Measurements from ENCODE around the gene EDIL3.

Gene EDIL3

DNA sequence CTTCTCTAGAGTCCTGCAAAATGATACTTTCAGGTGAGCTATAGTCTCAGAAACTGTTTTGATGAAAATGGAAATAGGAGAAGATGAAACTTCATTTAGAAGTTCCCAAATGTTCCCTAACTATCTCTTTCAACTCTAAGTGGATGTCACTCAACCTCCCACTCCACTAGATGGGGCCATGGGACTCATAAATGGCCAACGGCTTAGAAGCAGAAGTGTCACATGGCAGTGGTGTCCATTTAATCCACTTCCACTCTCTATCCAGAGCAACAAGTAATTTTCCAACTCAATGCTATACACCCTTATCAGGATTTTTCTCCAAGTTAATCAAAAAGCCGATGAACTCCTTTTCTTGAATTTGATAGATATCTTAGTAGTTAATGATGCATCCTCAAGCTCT lies 295.7 kb downstream of the EDIL3 start:
- H2AK5ac ChIP-seq (ENCODE audit: low read length) = no peak overlapping the region
- no peak overlapping the region for H2BK120ac ChIP-seq (ENCODE audit: low read depth, low read length)
- H3K27me3 ChIP-seq (ENCODE audit: insufficient read depth, low read length, poor library complexity) = no peaks in the 10 kb centered on the region
- no peak overlapping the region for H3K23ac ChIP-seq (ENCODE audit: low read length)
- H3K4ac ChIP-seq (ENCODE audit: low read depth, low read length) = no peak overlapping the region
- H3K9ac ChIP-seq (ENCODE audit: low read length) = no peak overlapping the region
- no peaks in the 10 kb centered on the region for H3K79me2 ChIP-seq (ENCODE audit: control insufficient read depth, insufficient read depth, low read length)
- no peak overlapping the region for H3K56ac ChIP-seq (ENCODE audit: low read length)
- H2BK15ac ChIP-seq (replicated peaks; ENCODE audit: low read depth) = no peak overlapping the region
- no peak overlapping the region for H2BK5ac ChIP-seq (ENCODE audit: low read length)
- H3K4me2 ChIP-seq (ENCODE audit: low read length) = no peak overlapping the region
- H3K27ac ChIP-seq (ENCODE audit: low read depth, low read length) = no peak overlapping the region
- H4K5ac ChIP-seq (ENCODE audit: low read length) = no peak overlapping the region
- no CpG with 5 or more reads among the region's 2 CpGs for WGBS (ENCODE audit: extremely low coverage, insufficient coverage, low lambda C conversion rate)
- no peak overlapping the region for H3K18ac ChIP-seq (ENCODE audit: low read length)
- peak; percentile 37 for DNase-seq
- H3K36me3 ChIP-seq (ENCODE audit: control insufficient read depth, insufficient read depth, low read length) = no peaks in the 10 kb centered on the region
- no peaks in the 10 kb centered on the region for H3K79me1 ChIP-seq (ENCODE audit: low read length)
- H4K8ac ChIP-seq (ENCODE audit: low read depth, low read length) = no peak overlapping the region
- no peaks in the 10 kb centered on the region for H3K4me1 ChIP-seq (ENCODE audit: control insufficient read depth, low read depth, low read length)
- no peak overlapping the region for H3K4me3 ChIP-seq (ENCODE audit: low read length)

GRCh38 chr5:84086511-84086910 lies 298.2 kb downstream of the EDIL3 start:
- H4K8ac ChIP-seq (ENCODE audit: low read depth, low read length) = no peak overlapping the region
- H3K23ac ChIP-seq (ENCODE audit: low read length) = no peak overlapping the region
- H4K5ac ChIP-seq (ENCODE audit: low read length) = no peak overlapping the region
- H3K79me1 ChIP-seq (ENCODE audit: low read length) = no peaks in the 10 kb centered on the region
- H3K4me1 ChIP-seq (ENCODE audit: control insufficient read depth, low read depth, low read length) = no peaks in the 10 kb centered on the region
- H2AK5ac ChIP-seq (ENCODE audit: low read length) = no peak overlapping the region
- H3K4me2 ChIP-seq (ENCODE audit: low read length) = no peak overlapping the region
- no peaks in the 10 kb centered on the region for H3K36me3 ChIP-seq (ENCODE audit: control insufficient read depth, insufficient read depth, low read length)
- H2BK120ac ChIP-seq (ENCODE audit: low read depth, low read length) = no peak overlapping the region
- H3K56ac ChIP-seq (ENCODE audit: low read length) = no peak overlapping the region
- no peaks in the 10 kb centered on the region for H3K79me2 ChIP-seq (ENCODE audit: control insufficient read depth, insufficient read depth, low read length)
- H2BK5ac ChIP-seq (ENCODE audit: low read length) = no peak overlapping the region
- no peak overlapping the region for H2BK15ac ChIP-seq (replicated peaks; ENCODE audit: low read depth)
- no peak overlapping the region for H3K27ac ChIP-seq (ENCODE audit: low read depth, low read length)
- H3K4me3 ChIP-seq (ENCODE audit: low read length) = no peak overlapping the region
- H3K27me3 ChIP-seq (ENCODE audit: insufficient read depth, low read length, poor library complexity) = no peaks in the 10 kb centered on the region
- H3K9ac ChIP-seq (ENCODE audit: low read length) = no peak overlapping the region
- H3K4ac ChIP-seq (ENCODE audit: low read depth, low read length) = no peak overlapping the region
- no CpG with 5 or more reads among the region's 6 CpGs for WGBS (ENCODE audit: extremely low coverage, insufficient coverage, low lambda C conversion rate)
- H3K18ac ChIP-seq (ENCODE audit: low read length) = no peak overlapping the region
- DNase-seq = no peak

GRCh38 chr5:84085387-84086041 lies 299.2 kb downstream of the EDIL3 start:
- Histone ChIP-seq H2BK15ac (replicated peaks; ENCODE audit: low read depth) (no peak overlapping the region), H3K4me3 (ENCODE audit: low read length) (no peak overlapping the region)
- no CpG with 5 or more reads among the region's 8 CpGs for WGBS (ENCODE audit: extremely low coverage, insufficient coverage, low lambda C conversion rate)

DNA sequence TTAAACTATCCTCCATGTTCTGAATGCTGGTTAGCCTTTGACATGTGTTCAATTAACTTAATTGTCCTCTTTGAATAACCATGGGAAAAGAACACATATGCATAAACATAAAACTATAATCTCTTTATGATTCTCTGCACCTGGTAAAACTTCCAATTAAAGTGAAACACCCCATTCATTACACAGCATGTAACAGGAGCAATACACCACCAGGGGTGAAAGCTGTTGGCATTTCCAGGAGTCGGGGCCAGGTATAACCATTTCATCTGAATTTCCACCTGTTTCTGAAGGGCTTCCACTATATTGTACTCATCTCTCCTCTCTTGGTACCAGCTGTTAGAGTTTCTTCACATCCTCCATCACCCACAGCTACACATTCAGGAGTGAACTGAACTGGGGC lies 303.8 kb downstream of the EDIL3 start:
- Histone ChIP-seq H3K4me2 (ENCODE audit: low read length) (no peak overlapping the region), H2BK120ac (ENCODE audit: low read depth, low read length) (no peak overlapping the region), H3K4me3 (ENCODE audit: low read length) (no peak overlapping the region), H4K5ac (ENCODE audit: low read length) (no peak overlapping the region), H3K79me1 (ENCODE audit: low read length) (no peaks in the 10 kb centered on the region), H3K9ac (ENCODE audit: low read length) (no peak overlapping the region), H4K8ac (ENCODE audit: low read depth, low read length) (no peak overlapping the region), H3K36me3 (ENCODE audit: control insufficient read depth, insufficient read depth, low read length) (no peaks in the 10 kb centered on the region), H2AK5ac (ENCODE audit: low read length) (no peak overlapping the region), H2BK5ac (ENCODE audit: low read length) (no peak overlapping the region), H3K27ac (ENCODE audit: low read depth, low read length) (no peak overlapping the region), H3K23ac (ENCODE audit: low read length) (no peak overlapping the region), H3K27me3 (ENCODE audit: insufficient read depth, low read length, poor library complexity) (no peaks in the 10 kb centered on the region), H3K79me2 (ENCODE audit: control insufficient read depth, insufficient read depth, low read length) (no peaks in the 10 kb centered on the region), H3K4ac (ENCODE audit: low read depth, low read length) (no peak overlapping the region), H3K18ac (ENCODE audit: low read length) (no peak overlapping the region), H3K56ac (ENCODE audit: low read length) (no peak overlapping the region), H3K4me1 (ENCODE audit: control insufficient read depth, low read depth, low read length) (no peaks in the 10 kb centered on the region), H2BK15ac (replicated peaks; ENCODE audit: low read depth) (no peak overlapping the region)
- WGBS (ENCODE audit: extremely low coverage, insufficient coverage, low lambda C conversion rate) = no CpG with 5 or more reads among the region's 1 CpG
- no peak for DNase-seq

More at GRCh38 chr5:84085387-84086041, 299.2 kb downstream of the EDIL3 start:
- H3K79me1 ChIP-seq (ENCODE audit: low read length) = no peaks in the 10 kb centered on the region
- DNase-seq = peak; percentile 51
- no peak overlapping the region for H2BK5ac ChIP-seq (ENCODE audit: low read length)
- H3K27ac ChIP-seq (ENCODE audit: low read depth, low read length) = no peak overlapping the region
- no peaks in the 10 kb centered on the region for H3K4me1 ChIP-seq (ENCODE audit: control insufficient read depth, low read depth, low read length)
- no peak overlapping the region for H4K8ac ChIP-seq (ENCODE audit: low read depth, low read length)
- H4K5ac ChIP-seq (ENCODE audit: low read length) = no peak overlapping the region
- H3K56ac ChIP-seq (ENCODE audit: low read length) = no peak overlapping the region
- H3K4me2 ChIP-seq (ENCODE audit: low read length) = no peak overlapping the region
- H2BK120ac ChIP-seq (ENCODE audit: low read depth, low read length) = no peak overlapping the region
- H2AK5ac ChIP-seq (ENCODE audit: low read length) = no peak overlapping the region
- H3K18ac ChIP-seq (ENCODE audit: low read length) = no peak overlapping the region
- no peaks in the 10 kb centered on the region for H3K36me3 ChIP-seq (ENCODE audit: control insufficient read depth, insufficient read depth, low read length)
- H3K4ac ChIP-seq (ENCODE audit: low read depth, low read length) = no peak overlapping the region
- H3K79me2 ChIP-seq (ENCODE audit: control insufficient read depth, insufficient read depth, low read length) = no peaks in the 10 kb centered on the region
- no peaks in the 10 kb centered on the region for H3K27me3 ChIP-seq (ENCODE audit: insufficient read depth, low read length, poor library complexity)
- H3K23ac ChIP-seq (ENCODE audit: low read length) = no peak overlapping the region
- H3K9ac ChIP-seq (ENCODE audit: low read length) = no peak overlapping the region

GRCh38 chr5:84072339-84072738 lies 312.3 kb downstream of the EDIL3 start:
- no peak overlapping the region for H4K5ac ChIP-seq (ENCODE audit: low read length)
- H3K18ac ChIP-seq (ENCODE audit: low read length) = no peak overlapping the region
- no peak overlapping the region for H3K4me2 ChIP-seq (ENCODE audit: low read length)
- H3K4ac ChIP-seq (ENCODE audit: low read depth, low read length) = no peak overlapping the region
- no peak overlapping the region for H3K27ac ChIP-seq (ENCODE audit: low read depth, low read length)
- H3K9ac ChIP-seq (ENCODE audit: low read length) = no peak overlapping the region
- no peaks in the 10 kb centered on the region for H3K79me2 ChIP-seq (ENCODE audit: control insufficient read depth, insufficient read depth, low read length)
- H3K4me1 ChIP-seq (ENCODE audit: control insufficient read depth, low read depth, low read length) = no peaks in the 10 kb centered on the region
- H3K4me3 ChIP-seq (ENCODE audit: low read length) = no peak overlapping the region
- no peaks in the 10 kb centered on the region for H3K27me3 ChIP-seq (ENCODE audit: insufficient read depth, low read length, poor library complexity)
- DNase-seq = no peak
- no peak overlapping the region for H2BK5ac ChIP-seq (ENCODE audit: low read length)
- H2AK5ac ChIP-seq (ENCODE audit: low read length) = no peak overlapping the region
- no peak overlapping the region for H3K56ac ChIP-seq (ENCODE audit: low read length)
- no peaks in the 10 kb centered on the region for H3K79me1 ChIP-seq (ENCODE audit: low read length)
- no peak overlapping the region for H2BK120ac ChIP-seq (ENCODE audit: low read depth, low read length)
- H3K36me3 ChIP-seq (ENCODE audit: control insufficient read depth, insufficient read depth, low read length) = no peaks in the 10 kb centered on the region
- H4K8ac ChIP-seq (ENCODE audit: low read depth, low read length) = no peak overlapping the region
- H2BK15ac ChIP-seq (replicated peaks; ENCODE audit: low read depth) = no peak overlapping the region
- no peak overlapping the region for H3K23ac ChIP-seq (ENCODE audit: low read length)

DNA sequence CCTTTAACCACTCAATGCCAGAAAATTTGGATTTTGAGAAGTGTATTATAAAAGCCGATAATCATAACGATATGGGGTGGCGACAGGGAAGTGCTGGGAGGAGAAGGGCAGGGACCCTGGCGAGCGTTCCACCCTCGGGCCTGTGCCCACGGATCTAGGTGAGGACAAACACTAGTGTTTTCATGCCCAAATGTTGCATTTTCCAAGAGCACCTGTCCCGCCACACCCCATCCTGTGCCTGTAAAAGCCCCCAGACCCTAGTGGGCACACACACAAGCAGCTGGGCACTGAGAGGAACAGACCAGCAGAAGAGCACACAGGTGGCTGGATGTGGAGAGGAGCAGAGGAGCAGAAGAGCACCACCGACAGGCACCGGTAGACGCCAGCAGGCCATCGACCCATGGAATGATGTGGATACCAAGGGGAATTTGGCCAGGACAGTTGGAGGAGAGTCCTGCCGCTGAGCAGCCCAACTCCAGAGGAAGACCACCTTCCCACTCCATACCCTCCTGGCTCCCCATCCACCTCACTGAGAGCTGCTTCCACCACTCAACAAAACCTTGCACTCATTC lies 315.0 kb downstream of the EDIL3 start:
- Histone ChIP-seq H2BK120ac (ENCODE audit: low read depth, low read length) (no peak overlapping the region), H4K8ac (ENCODE audit: low read depth, low read length) (no peak overlapping the region), H3K9ac (ENCODE audit: low read length) (no peak overlapping the region), H3K27ac (ENCODE audit: low read depth, low read length) (no peak overlapping the region), H2BK5ac (ENCODE audit: low read length) (no peak overlapping the region), H4K5ac (ENCODE audit: low read length) (no peak overlapping the region), H2AK5ac (ENCODE audit: low read length) (no peak overlapping the region), H3K79me1 (ENCODE audit: low read length) (no peaks in the 10 kb centered on the region), H3K56ac (ENCODE audit: low read length) (no peak overlapping the region), H2BK15ac (replicated peaks; ENCODE audit: low read depth) (no peak overlapping the region), H3K4me3 (ENCODE audit: low read length) (no peak overlapping the region), H3K18ac (ENCODE audit: low read length) (no peak overlapping the region), H3K4me2 (ENCODE audit: low read length) (no peak overlapping the region), H3K4me1 (ENCODE audit: control insufficient read depth, low read depth, low read length) (no peaks in the 10 kb centered on the region), H3K4ac (ENCODE audit: low read depth, low read length) (no peak overlapping the region), H3K36me3 (ENCODE audit: control insufficient read depth, insufficient read depth, low read length) (no peaks in the 10 kb centered on the region), H3K27me3 (ENCODE audit: insufficient read depth, low read length, poor library complexity) (no peaks in the 10 kb centered on the region), H3K23ac (ENCODE audit: low read length) (no peak overlapping the region), H3K79me2 (ENCODE audit: control insufficient read depth, insufficient read depth, low read length) (no peaks in the 10 kb centered on the region)
- DNase-seq = no peak
- no CpG with 5 or more reads among the region's 13 CpGs for WGBS (ENCODE audit: extremely low coverage, insufficient coverage, low lambda C conversion rate)

All from mesendoderm (in vitro differentiated cells).